H1 (cell line): ENCODE data around the gene MED28. TPM values are rescaled to one million over a fixed set of nuclear protein-coding genes. Genes with fewer than 3 reads are reported as not detected.

Experiments used
- CTCF ChIA-PET: fragments of 300-600 bp; sonication (Branson Sonifier 250); formaldehyde crosslinking; loops from one replicate; lab custom pipeline; 2021; ENCODE audit not compliant: partially characterized antibody; lab: Charles Lee
- POLR2A ChIA-PET: fragments of 300-600 bp; sonication (Branson Sonifier 250); formaldehyde crosslinking; loops from one replicate; lab custom pipeline; 2021; ENCODE audit warnings: inconsistent platforms; ENCODE audit not compliant: partially characterized antibody; lab: Charles Lee
- DNase-seq, 2 experiments: peaks; one replicate each; pipeline versions ENCODE4 v3.0.0 to v3.0.0-alpha.2; 2010 to 2022; ENCODE audit warnings: low spot score in 2 of 2, low read depth in 1 of 2, mixed read lengths in 1 of 2
- FAIRE-seq: peaks from 2 replicates; lab custom pipeline; 2011; peaks lifted over from hg19 to GRCh38; lab: Jason Lieb, UNC
- H2AFZ ChIP-seq: 2 replicates; pipeline ENCODE4 v1.8.1; 2012; ENCODE audit warnings: low read length, inconsistent platforms
- H2AK5ac ChIP-seq: 2 replicates; pipeline ENCODE4 v1.6.1; 2013; ENCODE audit warnings: low read depth, low read length
- H2BK120ac ChIP-seq: replicated peaks from 2 replicates; pipeline ENCODE3; 2013; ENCODE audit warnings: low read depth, low read length, inconsistent platforms
- H2BK12ac ChIP-seq: 2 replicates; pipeline ENCODE4 v1.6.1; 2013; ENCODE audit warnings: low read depth, low read length
- H2BK15ac ChIP-seq: 2 replicates; pipeline ENCODE4 v1.6.1; 2013; ENCODE audit warnings: low read length
- H2BK20ac ChIP-seq: 2 replicates; pipeline ENCODE4 v1.6.1; 2013; ENCODE audit warnings: low read length
- H2BK5ac ChIP-seq: 2 replicates; pipeline ENCODE4 v1.6.1; 2013; ENCODE audit warnings: low read depth, low read length
- H3K14ac ChIP-seq: 2 replicates; pipeline ENCODE4 v1.6.1; 2013; ENCODE audit warnings: inconsistent platforms; ENCODE audit not compliant: insufficient read length
- H3K18ac ChIP-seq: 2 replicates; pipeline ENCODE4 v1.6.1; 2013; ENCODE audit warnings: low read length; ENCODE audit errors: extremely low read depth
- H3K23ac ChIP-seq: 2 replicates; pipeline ENCODE4 v1.6.1; 2013; ENCODE audit warnings: inconsistent platforms; ENCODE audit not compliant: insufficient read length
- H3K23me2 ChIP-seq: 2 replicates; pipeline ENCODE4 v1.6.1; 2013; ENCODE audit warnings: low read depth, low read length
- H3K27ac ChIP-seq: 2 replicates; pipeline ENCODE4 v1.6.1; 2011; ENCODE audit warnings: low read depth, low read length, inconsistent platforms
- H3K27me3 ChIP-seq, 4 experiments: replicated peaks in 1 of 4; 1 replicate in 1 of 4; 2 replicates in 3 of 4; pipeline versions ENCODE4 v1.6.1 to v1.8.1; 2011 to 2013; ENCODE audit warnings: low read length in 3 of 4, mild to moderate bottlenecking in 3 of 4, inconsistent platforms in 2 of 4, mixed read lengths in 2 of 4, moderate library complexity in 1 of 4; ENCODE audit not compliant: control insufficient read depth in 3 of 4, insufficient read depth in 3 of 4; ENCODE audit errors: extremely low read depth in 1 of 4
- H3K36me3 ChIP-seq, 4 experiments: 2 replicates each; pipeline versions ENCODE4 v1.6.1 to v1.8.1; 2011 to 2013; ENCODE audit warnings: mild to moderate bottlenecking in 4 of 4, low read length in 3 of 4, moderate library complexity in 2 of 4, control low read depth in 1 of 4, inconsistent platforms in 1 of 4; ENCODE audit not compliant: insufficient read depth in 4 of 4, control insufficient read depth in 2 of 4
- H3K4ac ChIP-seq: replicated peaks from 2 replicates; pipeline ENCODE3; 2013; ENCODE audit warnings: low read length, low read depth, mixed read lengths, inconsistent platforms; ENCODE audit not compliant: insufficient read length
- H3K4me1 ChIP-seq, 4 experiments: replicated peaks in 1 of 4; 1 replicate in 1 of 4; 2 replicates in 3 of 4; pipeline versions ENCODE4 v1.6.1 to v1.8.1; 2011 to 2013; ENCODE audit warnings: low read length in 3 of 4, inconsistent platforms in 2 of 4, mixed read lengths in 1 of 4; ENCODE audit not compliant: insufficient read depth in 4 of 4, control insufficient read depth in 3 of 4
- H3K4me2 ChIP-seq, 2 experiments: 2 replicates each; pipeline versions ENCODE4 v1.6.1 to v1.8.1; 2011 to 2013; ENCODE audit warnings: low read depth in 2 of 2, low read length in 2 of 2, control low read depth in 1 of 2, inconsistent platforms in 1 of 2, mild to moderate bottlenecking in 1 of 2; ENCODE audit not compliant: insufficient read depth in 1 of 2
- H3K4me3 ChIP-seq, 4 experiments: fragments of 200-600, 300-600 bp in 1 of 4; sonication (generic), shearing (Covaris generic), sonication (Bioruptor Twin) in 1 of 4; 2 replicates each; pipeline versions ENCODE4 v1.5.1 to v1.8.1; 2011 to 2016; ENCODE audit warnings: low read length in 4 of 4, low read depth in 3 of 4, control low read depth in 2 of 4, inconsistent platforms in 2 of 4, mild to moderate bottlenecking in 2 of 4, mixed read lengths in 1 of 4, moderate library complexity in 1 of 4; ENCODE audit not compliant: insufficient read depth in 2 of 4; ENCODE audit errors: extremely low read depth in 1 of 4
- H3K56ac ChIP-seq: replicated peaks from 2 replicates; pipeline ENCODE3; 2013; ENCODE audit warnings: low read depth, mild to moderate bottlenecking, mixed read lengths, low read length, inconsistent platforms; ENCODE audit not compliant: insufficient read length
- H3K79me1 ChIP-seq: 2 replicates; pipeline ENCODE4 v1.6.1; 2013; ENCODE audit warnings: low read depth, low read length, control low read depth
- H3K79me2 ChIP-seq, 2 experiments: 2 replicates each; pipeline versions ENCODE4 v1.6.1 to v1.8.1; 2012 to 2013; ENCODE audit warnings: low read length in 2 of 2, mild to moderate bottlenecking in 2 of 2, inconsistent platforms in 1 of 2; ENCODE audit not compliant: insufficient read depth in 2 of 2, control insufficient read depth in 1 of 2
- H3K9ac ChIP-seq, 4 experiments: replicated peaks in 1 of 4; 1 replicate in 1 of 4; 2 replicates in 3 of 4; pipeline versions ENCODE4 v1.6.1 to v1.8.1; 2011 to 2013; ENCODE audit warnings: low read depth in 3 of 4, low read length in 3 of 4, control low read depth in 2 of 4, mild to moderate bottlenecking in 2 of 4, moderate library complexity in 2 of 4, inconsistent platforms in 1 of 4; ENCODE audit errors: extremely low read depth in 1 of 4
- H3K9me3 ChIP-seq, 2 experiments: 2 replicates each; pipeline versions ENCODE4 v1.6.1 to v1.8.1; 2012 to 2013; ENCODE audit warnings: mild to moderate bottlenecking in 2 of 2, moderate library complexity in 2 of 2, control low read depth in 1 of 2, inconsistent platforms in 1 of 2, low read depth in 1 of 2, low read length in 1 of 2, mixed read lengths in 1 of 2; ENCODE audit not compliant: insufficient read depth in 2 of 2
- H4K20me1 ChIP-seq, 2 experiments: replicated peaks in 1 of 2; 2 replicates each; pipeline versions ENCODE3 to v1.8.1; 2011 to 2013; ENCODE audit warnings: inconsistent platforms in 2 of 2, low read length in 2 of 2, mild to moderate bottlenecking in 1 of 2; ENCODE audit not compliant: insufficient read depth in 2 of 2, control insufficient read depth in 1 of 2
- H4K5ac ChIP-seq: 2 replicates; pipeline ENCODE4 v1.6.1; 2013; ENCODE audit warnings: low read length, low read depth, mixed read lengths, inconsistent platforms; ENCODE audit not compliant: insufficient read length
- H4K8ac ChIP-seq: 2 replicates; pipeline ENCODE4 v1.8.0; 2013; ENCODE audit warnings: mild to moderate bottlenecking, moderate library complexity, low read length, inconsistent platforms; ENCODE audit not compliant: insufficient read depth; ENCODE audit errors: extremely low read depth
- H4K91ac ChIP-seq: replicated peaks from 2 replicates; pipeline ENCODE3; 2013; ENCODE audit warnings: low read length, mixed read lengths, inconsistent platforms; ENCODE audit not compliant: insufficient read length
- CHD2 ChIP-seq: IDR thresholded peaks from 2 replicates; pipeline ENCODE4 v1.6.1; 2012; ENCODE audit warnings: low read length, improper control_type of control experiment
- EP300 ChIP-seq, 2 experiments: IDR thresholded peaks; 1 replicate in 1 of 2; 2 replicates in 1 of 2; pipeline ENCODE4 v1.6.1; 2011 to 2012; ENCODE audit warnings: low read depth in 2 of 2, low read length in 2 of 2, mild to moderate bottlenecking in 2 of 2, borderline replicate concordance in 1 of 2, inconsistent platforms in 1 of 2, moderate library complexity in 1 of 2
- GABPA ChIP-seq: IDR thresholded peaks from 2 replicates; pipeline ENCODE4 v1.6.1; 2011; ENCODE audit warnings: mild to moderate bottlenecking, low read length, moderate library complexity, borderline replicate concordance; ENCODE audit not compliant: insufficient read depth
- KDM1A ChIP-seq: fragments of 200-600, 300-600 bp; sonication (generic); IDR thresholded peaks from 2 replicates; pipeline ENCODE4 v1.7.1; 2016; ENCODE audit warnings: mild to moderate bottlenecking, low read length, borderline replicate concordance
- POLR2AphosphoS5 ChIP-seq: IDR thresholded peaks from 2 replicates; pipeline ENCODE4 v1.6.1; 2011; ENCODE audit warnings: low read depth, low read length
- RBBP5 ChIP-seq: IDR thresholded peaks from 2 replicates; pipeline ENCODE4 v1.7.1; 2012; ENCODE audit warnings: low read depth, mild to moderate bottlenecking, inconsistent platforms, low read length, moderate library complexity, borderline replicate concordance
- RNF2 ChIP-seq: fragments of 200-900, 300-1000 bp; sonication (generic); IDR thresholded peaks from 2 replicates; pipeline ENCODE4 v1.7.1; 2016; ENCODE audit warnings: borderline replicate concordance, low read depth, mild to moderate bottlenecking, antibody characterized with exemption, low read length; ENCODE audit not compliant: poor library complexity, severe bottlenecking; ENCODE audit errors: missing control alignments
- RXRA ChIP-seq: IDR thresholded peaks from 2 replicates; pipeline ENCODE4 v1.6.1; 2011; ENCODE audit warnings: low read depth, mild to moderate bottlenecking, low read length, moderate library complexity; ENCODE audit not compliant: insufficient read depth
- SIX5 ChIP-seq: IDR thresholded peaks from 2 replicates; pipeline ENCODE4 v1.6.1; 2011; ENCODE audit warnings: mild to moderate bottlenecking, low read depth, low read length
- TCF12 ChIP-seq: IDR thresholded peaks from 2 replicates; pipeline ENCODE4 v1.6.1; 2011; ENCODE audit warnings: low read depth, mild to moderate bottlenecking, low read length
- WGBS, 2 experiments: shearing (Covaris generic) in 1 of 2; methylation state at CpG; one replicate each; pipeline versions ENCODE4 v1.1.6 to v1.1.7; 2013 to 2015; ENCODE audit warnings: low lambda C conversion rate in 2 of 2, mixed read lengths in 2 of 2, inconsistent platforms in 1 of 2, low coverage in 1 of 2, missing lambda C conversion rate in 1 of 2; ENCODE audit not compliant: insufficient replicate concordance in 2 of 2, insufficient coverage in 1 of 2, insufficient read length in 1 of 2; ENCODE audit errors: extremely low coverage in 1 of 2, missing lambda C conversion rate in 1 of 2; 5-methylcytosine and 5-hydroxymethylcytosine counted together
- polyA plus RNA-seq, 7 experiments: library from polyadenylated mRNA; depleted of rRNA in 3 of 7; stranded (reverse) in 5 of 7; unstranded in 2 of 7; fragments of >200 nt in 5 of 7; fragments of 200-250 nt in 2 of 7; gene quantifications; 1 replicate in 5 of 7; 2 replicates in 1 of 7; 4 replicates in 1 of 7; pipeline versions ENCODE4 v1.2.1 to v1.2.3, GENCODE V29; 2011 to 2013; ENCODE audit warnings: missing spikeins in 2 of 7, mixed read lengths in 2 of 7
- total RNA-seq: library from RNA; stranded (reverse); fragmentation: NEBNext Ultra II Directional; extraction: Animal tissue kit (Norgen Biotek cat#: 25700); gene quantifications from 2 replicates; pipeline ENCODE4 v1.2.1, GENCODE V29; 2021
- TF ChIP-seq, protein P1 (sequence below): IDR thresholded peaks from 2 replicates; pipeline ENCODE4 v1.6.1; 2011; ENCODE audit warnings: low read length, improper control_type of control experiment

MED28 gene
- total and polyA plus RNA-seq, 2 of the 8 experiments (the other 6 are each of a cell fraction or from before 2014, with no cell fraction given) = 24.0 to 87.1 TPM

GRCh38 chr4:17574206-17574605 is 40.2 kb upstream of the MED28 start:
- Histone ChIP-seq H3K9me3 (no peaks in the 10 kb centered on the region), H3K9ac (no peak overlapping the region), H3K4me1 (peaks cover 0 to 5% (median 3%) of the 10 kb centered on the region in 4 experiments; a peak in 4 of 7 replicates), H2AFZ (no peak overlapping the region), H4K5ac (no peak overlapping the region), H3K4me2 (no peak overlapping the region), H2BK15ac (no peak overlapping the region), H3K79me2 (0 out of 4 replicates have a peak, but pooled peaks cover 0 to 7% of the 10 kb centered on the region in 2 experiments), H2BK20ac (no peak overlapping the region), H3K27ac (no peak overlapping the region), H3K79me1 (no peaks in the 10 kb centered on the region; the same call in 1 of the 2 replicates), H3K36me3 (no peaks in the 10 kb centered on the region), H3K27me3 (no peaks in the 10 kb centered on the region), H3K18ac (no peak overlapping the region), H3K56ac (no peak overlapping the region), H2BK12ac (no peak overlapping the region), H3K14ac (no peak overlapping the region), H3K4ac (no peak overlapping the region), H2AK5ac (no peak overlapping the region), H3K23me2 (peaks cover 5% of the 10 kb centered on the region; the same call in 1 of the 2 replicates), H4K20me1 (no peaks in the 10 kb centered on the region), H3K4me3 (no peak overlapping the region), H2BK5ac (no peak overlapping the region), H2BK120ac (no peak overlapping the region), H4K8ac (no peak overlapping the region), H3K23ac (no peak overlapping the region), H4K91ac (no peak overlapping the region)
- DNase-seq (no peak), FAIRE-seq (no peak)
- TF ChIP-seq POLR2AphosphoS5 (no peak), GABPA (no peak), CHD2 (no peak), SIX5 (no peak), TCF12 (no peak), EP300 (IDR thresholded peaks at IDR 0.05; ENCODE audit: borderline replicate concordance in 1 of 2, low read depth in 2 of 2, low read length in 2 of 2) (no peak), RBBP5 (no peak), RXRA (no peak), KDM1A (no peak), RNF2 (no peak)
- TF ChIP-seq, protein P1, sequence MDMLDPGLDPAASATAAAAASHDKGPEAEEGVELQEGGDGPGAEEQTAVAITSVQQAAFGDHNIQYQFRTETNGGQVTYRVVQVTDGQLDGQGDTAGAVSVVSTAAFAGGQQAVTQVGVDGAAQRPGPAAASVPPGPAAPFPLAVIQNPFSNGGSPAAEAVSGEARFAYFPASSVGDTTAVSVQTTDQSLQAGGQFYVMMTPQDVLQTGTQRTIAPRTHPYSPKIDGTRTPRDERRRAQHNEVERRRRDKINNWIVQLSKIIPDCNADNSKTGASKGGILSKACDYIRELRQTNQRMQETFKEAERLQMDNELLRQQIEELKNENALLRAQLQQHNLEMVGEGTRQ = no peak
- ChIA-PET POLR2A (interaction anchor here (1.1 to 1.8 kb wide), 3 partner anchors 29 to 70 kb away, joined by 3 to 6 read pairs (median 4); no protein-coding TSS in a partner anchor), CTCF (interaction anchor here (1.7 to 4.5 kb wide), 2 partner anchors 21 to 25 kb away, joined by 3 to 23 read pairs; no protein-coding TSS in a partner anchor)
- WGBS, 2 experiments = 84% methylated on average over 4 of the region's 4 CpGs; no CpG with 5 or more reads in 1 of the 2 experiments
